Esophagus squamous epithelium (tissue), 4 donors: ENCODE measurements around the gene TNFSF4.

ENCODE experiments used
- CTCF ChIP-seq, 6 experiments: fragments of 450-650 bp in 4 of 6; fragments of 200-600 bp in 2 of 6; sonication (generic) in 2 of 6; IDR thresholded peaks; one replicate each; pipeline ENCODE4 v1.5.1; 2016 to 2019; ENCODE audit warnings: antibody characterized with exemption in 6 of 6, mild to moderate bottlenecking in 4 of 6, moderate library complexity in 4 of 6
- POLR2A ChIP-seq, 4 donors: fragments of 450-650 bp; IDR thresholded peaks; one replicate each; pipeline ENCODE4 v1.6.1; 2017; ENCODE audit warnings: antibody characterized with exemption in 4 of 4, mild to moderate bottlenecking in 4 of 4, moderate library complexity in 3 of 4

GRCh38 chr1:173175514-173176145 lies 31.5 kb downstream of the TNFSF4 start:
- no peak for TF ChIP-seq CTCF (IDR thresholded peaks at IDR 0.05)
- no peak for TF ChIP-seq POLR2A (IDR thresholded peaks at IDR 0.05)
